Measurements from ENCODE around the gene OR52N1.

The OR52N1 gene

DNA sequence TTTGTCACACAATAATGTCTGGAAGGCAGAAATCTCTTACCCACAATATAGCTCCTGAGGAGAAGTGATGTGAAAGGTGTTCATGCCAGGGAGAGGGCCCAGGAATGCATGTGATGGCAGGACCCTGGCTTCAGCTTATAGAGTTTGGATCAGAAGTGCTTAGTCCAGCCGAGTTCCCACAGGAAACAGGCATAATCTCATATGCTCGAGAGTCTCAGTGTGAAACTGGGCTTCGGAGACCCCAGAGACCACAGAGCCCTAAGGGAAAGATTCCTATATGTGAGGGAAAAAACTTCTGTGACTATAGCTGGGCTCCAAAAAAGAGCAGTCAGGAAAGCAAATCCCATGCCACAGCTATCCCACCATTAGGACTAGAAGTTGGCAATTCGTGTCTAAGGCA lies 7.8 kb downstream of the OR52N1 start, which contains the start of gene OR52N5:
OR52N5 (minus strand) TSS at position 101 of the 400 bp plus-strand sequence. CDS start 4,721 bp downstream, outside the sequence.
- Histone ChIP-seq H3K4me1 (ENCODE audit: control insufficient read depth in 1 of 2, insufficient read depth in 2 of 2, low read length in 2 of 2) (no peaks in the 10 kb centered on the region), H3K9ac (ENCODE audit: low read length) (no peak within 1 kb of the TSS), H3K79me1 (ENCODE audit: low read length) (no peaks in the 10 kb centered on the region), H3K14ac (ENCODE audit: low read length) (no peak within 1 kb of the TSS), H2AK5ac (ENCODE audit: low read length) (no peak within 1 kb of the TSS), H3K23ac (ENCODE audit: low read length) (no peak within 1 kb of the TSS), H2AFZ (ENCODE audit: insufficient read depth, low read length, poor library complexity) (no peak within 1 kb of the TSS), H4K8ac (ENCODE audit: low read depth, low read length) (no peak within 1 kb of the TSS), H3K4ac (ENCODE audit: low read depth, low read length) (no peak within 1 kb of the TSS), H3K79me2 (ENCODE audit: control insufficient read depth, insufficient read depth, low read length, poor library complexity) (no peaks in the 10 kb centered on the region), H3K27me3 (ENCODE audit: insufficient read depth, low read length) (no peaks in the 10 kb centered on the region), H3K4me3 (ENCODE audit: low read depth, low read length) (no peak within 1 kb of the TSS), H3K18ac (ENCODE audit: low read length) (no peak within 1 kb of the TSS), H3K36me3 (ENCODE audit: control insufficient read depth in 1 of 2, insufficient read depth in 2 of 2, low read length in 2 of 2) (no peaks in the 10 kb centered on the region), H2BK12ac (ENCODE audit: low read length) (no peak within 1 kb of the TSS), H4K12ac (ENCODE audit: low read depth, low read length) (no peak within 1 kb of the TSS), H4K91ac (ENCODE audit: low read depth, low read length) (no peak within 1 kb of the TSS), H3K4me2 (ENCODE audit: low read length) (no peak within 1 kb of the TSS), H2BK5ac (ENCODE audit: low read depth, low read length, poor library complexity) (no peak within 1 kb of the TSS), H3K27ac (ENCODE audit: low read depth, low read length) (no peak within 1 kb of the TSS), H3K9me3 (ENCODE audit: insufficient read depth, low read depth, low read length) (peaks cover 2% of the 10 kb centered on the region), H2BK120ac (ENCODE audit: insufficient read depth, low read length, poor library complexity) (no peak within 1 kb of the TSS)
- 100% methylated on average over 1 of the region's 4 CpGs for WGBS (ENCODE audit: extremely low coverage, insufficient coverage, insufficient read length)
- DNase-seq, result no peak

DNA sequence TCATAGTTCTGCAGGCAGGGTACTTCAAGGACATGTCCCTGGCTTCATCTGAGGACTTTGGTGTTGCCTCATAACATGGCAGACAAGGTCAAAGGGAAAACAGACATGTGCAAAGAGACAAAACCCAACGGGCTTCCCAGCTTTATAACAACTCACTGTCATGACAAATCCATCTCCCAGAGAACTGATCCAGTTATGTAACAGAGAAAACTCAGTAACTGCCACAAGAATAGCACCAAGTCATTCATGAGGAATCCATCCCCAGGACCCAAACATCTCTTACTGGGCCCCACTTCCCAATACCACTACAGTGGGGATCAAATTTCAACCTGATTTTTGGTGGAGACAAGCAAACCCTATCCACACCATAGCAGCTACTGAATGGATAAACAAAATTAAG lies 24.0 kb downstream of the OR52N1 start:
- no peaks in the 10 kb centered on the region for H3K79me2 ChIP-seq (ENCODE audit: control insufficient read depth, insufficient read depth, low read length, poor library complexity)
- no CpG with 5 or more reads among the region's 1 CpG for WGBS (ENCODE audit: extremely low coverage, insufficient coverage, insufficient read length)
- H3K79me1 ChIP-seq (ENCODE audit: low read length), result no peaks in the 10 kb centered on the region
- no peak overlapping the region for H2BK5ac ChIP-seq (ENCODE audit: low read depth, low read length, poor library complexity)
- H3K23ac ChIP-seq (ENCODE audit: low read length), result no peak overlapping the region
- no peak overlapping the region for H4K12ac ChIP-seq (ENCODE audit: low read depth, low read length)
- H2BK120ac ChIP-seq (ENCODE audit: insufficient read depth, low read length, poor library complexity), result no peak overlapping the region
- H3K36me3 ChIP-seq (ENCODE audit: control insufficient read depth in 1 of 2, insufficient read depth in 2 of 2, low read length in 2 of 2), result no peaks in the 10 kb centered on the region
- H3K4me2 ChIP-seq (ENCODE audit: low read length), result no peak overlapping the region
- no peak for DNase-seq
- H3K9me3 ChIP-seq (ENCODE audit: insufficient read depth, low read depth, low read length), result no peaks in the 10 kb centered on the region
- no peak overlapping the region for H3K18ac ChIP-seq (ENCODE audit: low read length)
- no peak overlapping the region for H3K14ac ChIP-seq (ENCODE audit: low read length)
- no peak overlapping the region for H4K8ac ChIP-seq (ENCODE audit: low read depth, low read length)
- no peak overlapping the region for H2AK5ac ChIP-seq (ENCODE audit: low read length)
- no peak overlapping the region for H4K91ac ChIP-seq (ENCODE audit: low read depth, low read length)
- no peaks in the 10 kb centered on the region for H3K27me3 ChIP-seq (ENCODE audit: insufficient read depth, low read length)
- no peak overlapping the region for H3K4me3 ChIP-seq (ENCODE audit: low read depth, low read length)
- no peak overlapping the region for H2AFZ ChIP-seq (ENCODE audit: insufficient read depth, low read length, poor library complexity)
- H3K9ac ChIP-seq (ENCODE audit: low read length), result no peak overlapping the region
- no peaks in the 10 kb centered on the region for H3K4me1 ChIP-seq (ENCODE audit: control insufficient read depth in 1 of 2, insufficient read depth in 2 of 2, low read length in 2 of 2)
- no peak overlapping the region for H2BK12ac ChIP-seq (ENCODE audit: low read length)
- H3K4ac ChIP-seq (ENCODE audit: low read depth, low read length), result no peak overlapping the region
- H3K27ac ChIP-seq (ENCODE audit: low read depth, low read length), result no peak overlapping the region

GRCh38 chr11:5753943-5754342 lies 37.1 kb downstream of the OR52N1 start, which contains the start of gene OR52N4:
Gene OR52N4 (plus strand): TSS chr11:5754243. CDS start chr11:5754741, 498 bp downstream.
- Histone ChIP-seq H3K9me3 (ENCODE audit: insufficient read depth, low read depth, low read length) (no peaks in the 10 kb centered on the region), H3K4me1 (ENCODE audit: control insufficient read depth in 1 of 2, insufficient read depth in 2 of 2, low read length in 2 of 2) (no peaks in the 10 kb centered on the region), H3K4me2 (ENCODE audit: low read length) (no peak within 1 kb of the TSS), H4K91ac (ENCODE audit: low read depth, low read length) (no peak within 1 kb of the TSS), H4K12ac (ENCODE audit: low read depth, low read length) (no peak within 1 kb of the TSS), H3K9ac (ENCODE audit: low read length) (no peak within 1 kb of the TSS), H2AK5ac (ENCODE audit: low read length) (no peak within 1 kb of the TSS), H2BK5ac (ENCODE audit: low read depth, low read length, poor library complexity) (no peak within 1 kb of the TSS), H2AFZ (ENCODE audit: insufficient read depth, low read length, poor library complexity) (no peak within 1 kb of the TSS), H3K79me2 (ENCODE audit: control insufficient read depth, insufficient read depth, low read length, poor library complexity) (no peaks in the 10 kb centered on the region), H3K18ac (ENCODE audit: low read length) (no peak within 1 kb of the TSS), H2BK12ac (ENCODE audit: low read length) (no peak within 1 kb of the TSS), H3K36me3 (ENCODE audit: control insufficient read depth in 1 of 2, insufficient read depth in 2 of 2, low read length in 2 of 2) (no peaks in the 10 kb centered on the region), H3K14ac (ENCODE audit: low read length) (no peak within 1 kb of the TSS), H3K27ac (ENCODE audit: low read depth, low read length) (no peak within 1 kb of the TSS), H3K4me3 (ENCODE audit: low read depth, low read length) (no peak within 1 kb of the TSS), H3K27me3 (ENCODE audit: insufficient read depth, low read length) (no peaks in the 10 kb centered on the region), H3K23ac (ENCODE audit: low read length) (no peak within 1 kb of the TSS), H3K79me1 (ENCODE audit: low read length) (no peaks in the 10 kb centered on the region), H2BK120ac (ENCODE audit: insufficient read depth, low read length, poor library complexity) (no peak within 1 kb of the TSS), H4K8ac (ENCODE audit: low read depth, low read length) (no peak within 1 kb of the TSS), H3K4ac (ENCODE audit: low read depth, low read length) (no peak within 1 kb of the TSS)
- WGBS (ENCODE audit: extremely low coverage, insufficient coverage, insufficient read length), result no CpG with 5 or more reads among the region's 1 CpG
- no peak for DNase-seq

- Histone ChIP-seq H2AK5ac (ENCODE audit: low read length) (no peak overlapping the region), H3K23ac (ENCODE audit: low read length) (no peak overlapping the region), H4K8ac (ENCODE audit: low read depth, low read length) (no peak overlapping the region), H3K4me3 (ENCODE audit: low read depth, low read length) (no peak overlapping the region), H2BK120ac (ENCODE audit: insufficient read depth, low read length, poor library complexity) (no peak overlapping the region), H3K4ac (ENCODE audit: low read depth, low read length) (no peak overlapping the region), H3K18ac (ENCODE audit: low read length) (no peak overlapping the region), H3K79me2 (ENCODE audit: control insufficient read depth, insufficient read depth, low read length, poor library complexity) (no peaks in the 10 kb centered on the region), H3K36me3 (ENCODE audit: control insufficient read depth in 1 of 2, insufficient read depth in 2 of 2, low read length in 2 of 2) (no peaks in the 10 kb centered on the region), H3K27me3 (ENCODE audit: insufficient read depth, low read length) (no peaks in the 10 kb centered on the region), H3K79me1 (ENCODE audit: low read length) (no peaks in the 10 kb centered on the region), H3K9me3 (ENCODE audit: insufficient read depth, low read depth, low read length) (no peaks in the 10 kb centered on the region), H3K4me1 (ENCODE audit: control insufficient read depth in 1 of 2, insufficient read depth in 2 of 2, low read length in 2 of 2) (no peaks in the 10 kb centered on the region), H2BK5ac (ENCODE audit: low read depth, low read length, poor library complexity) (no peak overlapping the region), H3K14ac (ENCODE audit: low read length) (no peak overlapping the region), H3K27ac (ENCODE audit: low read depth, low read length) (no peak overlapping the region), H2AFZ (ENCODE audit: insufficient read depth, low read length, poor library complexity) (no peak overlapping the region), H3K4me2 (ENCODE audit: low read length) (no peak overlapping the region), H2BK12ac (ENCODE audit: low read length) (no peak overlapping the region), H4K12ac (ENCODE audit: low read depth, low read length) (no peak overlapping the region), H3K9ac (ENCODE audit: low read length) (no peak overlapping the region), H4K91ac (ENCODE audit: low read depth, low read length) (no peak overlapping the region)
- no CpG with 5 or more reads among the region's 3 CpGs for WGBS (ENCODE audit: extremely low coverage, insufficient coverage, insufficient read length)
- DNase-seq, result no peak
Observed at GRCh38 chr11:5749836-5750235, 41.2 kb downstream of the OR52N1 start.

Measured in trophoblast cell (in vitro differentiated cells and primary cell).